Uterus (tissue), 2 donors: ENCODE results near the gene RAD51B.

ENCODE experiments used
- POLR2A ChIP-seq, 2 donors: fragments of 450-650 bp; IDR thresholded peaks; one replicate each; pipeline ENCODE4 v1.6.1; 2016; ENCODE audit warnings: antibody characterized with exemption in 2 of 2, mild to moderate bottlenecking in 1 of 2, moderate library complexity in 1 of 2
- TF ChIP-seq, protein P1 (sequence below), 4 experiments: fragments of 200-600 bp in 2 of 4; fragments of 450-650 bp in 2 of 4; sonication (generic) in 2 of 4; IDR thresholded peaks; one replicate each; pipeline ENCODE4 v1.5.1; 2016 to 2019; ENCODE audit warnings: antibody characterized with exemption in 4 of 4, mild to moderate bottlenecking in 2 of 4, moderate library complexity in 1 of 4

DNA sequence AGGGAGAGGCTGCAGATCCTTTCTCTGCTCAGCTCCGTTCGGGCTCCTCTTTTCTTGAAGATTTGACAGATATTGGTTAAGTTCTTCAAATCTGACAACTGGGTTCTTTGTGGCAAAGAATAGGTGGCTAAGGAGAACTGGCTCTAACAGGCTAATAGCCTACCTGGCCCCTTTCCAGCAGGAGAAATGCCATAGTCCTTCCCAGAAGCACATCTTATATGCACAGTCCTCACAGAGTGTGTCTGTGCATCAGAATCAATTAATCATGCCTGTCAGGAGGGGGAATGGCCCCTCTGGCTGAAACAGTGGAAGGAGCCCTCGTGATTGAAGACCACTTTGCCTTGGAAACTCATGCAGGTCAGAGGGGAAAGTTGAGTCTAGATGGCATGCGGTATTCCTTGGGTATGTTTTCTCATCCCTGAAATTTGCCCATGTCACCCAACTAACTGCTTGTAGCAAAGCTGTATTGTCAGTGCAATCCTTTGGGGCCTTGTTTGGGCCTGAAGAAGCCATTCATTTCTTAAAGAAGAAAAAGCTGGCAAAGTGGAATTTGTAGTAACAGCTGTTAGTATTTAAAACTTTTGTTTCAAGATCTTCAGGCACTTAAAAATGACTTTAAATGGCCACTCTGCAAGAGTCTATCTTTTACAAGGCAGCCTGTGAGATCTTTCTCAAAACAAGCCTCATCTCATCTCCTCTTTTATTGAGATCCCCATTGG, 721.8 kb downstream of the RAD51B start:
- TF ChIP-seq POLR2A (IDR thresholded peaks at IDR 0.05), result no peak
- TF ChIP-seq, protein P1, sequence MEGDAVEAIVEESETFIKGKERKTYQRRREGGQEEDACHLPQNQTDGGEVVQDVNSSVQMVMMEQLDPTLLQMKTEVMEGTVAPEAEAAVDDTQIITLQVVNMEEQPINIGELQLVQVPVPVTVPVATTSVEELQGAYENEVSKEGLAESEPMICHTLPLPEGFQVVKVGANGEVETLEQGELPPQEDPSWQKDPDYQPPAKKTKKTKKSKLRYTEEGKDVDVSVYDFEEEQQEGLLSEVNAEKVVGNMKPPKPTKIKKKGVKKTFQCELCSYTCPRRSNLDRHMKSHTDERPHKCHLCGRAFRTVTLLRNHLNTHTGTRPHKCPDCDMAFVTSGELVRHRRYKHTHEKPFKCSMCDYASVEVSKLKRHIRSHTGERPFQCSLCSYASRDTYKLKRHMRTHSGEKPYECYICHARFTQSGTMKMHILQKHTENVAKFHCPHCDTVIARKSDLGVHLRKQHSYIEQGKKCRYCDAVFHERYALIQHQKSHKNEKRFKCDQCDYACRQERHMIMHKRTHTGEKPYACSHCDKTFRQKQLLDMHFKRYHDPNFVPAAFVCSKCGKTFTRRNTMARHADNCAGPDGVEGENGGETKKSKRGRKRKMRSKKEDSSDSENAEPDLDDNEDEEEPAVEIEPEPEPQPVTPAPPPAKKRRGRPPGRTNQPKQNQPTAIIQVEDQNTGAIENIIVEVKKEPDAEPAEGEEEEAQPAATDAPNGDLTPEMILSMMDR (IDR thresholded peaks at IDR 0.05), result no peak
